GM15510 (cell line): ENCODE data around the gene DPM3.

Source experiments
- POLR2A ChIP-seq: IDR thresholded peaks from 3 replicates; pipeline ENCODE4 v1.6.1; 2011; ENCODE audit warnings: borderline replicate concordance; ENCODE audit not compliant: insufficient read length; ENCODE audit errors: extremely low read depth

The DPM3 gene

DNA sequence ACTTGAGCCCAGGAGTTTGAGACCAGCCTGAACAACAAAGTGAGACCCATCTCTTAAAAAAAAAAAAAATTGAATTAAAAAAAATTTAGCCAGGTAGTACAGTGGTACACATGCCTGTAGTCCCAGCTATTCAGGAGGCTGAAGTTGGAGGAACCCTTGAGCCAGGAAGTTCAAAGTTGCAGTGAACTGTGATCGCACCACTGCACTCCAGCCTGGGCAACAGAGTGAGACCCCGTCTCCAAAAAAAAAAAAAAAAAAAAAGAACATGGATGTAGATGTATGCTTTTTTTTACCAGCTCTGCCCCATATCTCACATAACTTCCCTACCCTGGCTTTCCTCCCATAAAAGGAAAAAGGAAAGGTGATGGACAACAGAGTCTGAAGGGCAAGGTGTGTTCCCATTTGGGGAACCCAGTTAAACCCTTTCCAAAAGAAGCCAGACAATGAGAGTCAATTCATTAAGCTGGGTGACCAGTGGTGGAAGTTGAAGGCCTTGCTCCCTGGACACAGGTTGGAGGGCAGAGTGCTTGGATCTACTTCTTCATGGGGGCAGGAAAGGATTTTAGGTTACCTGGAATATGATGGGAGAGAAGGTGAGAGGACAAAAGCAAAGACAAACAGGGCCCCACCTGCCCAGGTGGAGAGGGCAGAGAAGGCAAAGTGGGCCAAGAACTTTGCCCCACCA, 29.9 kb upstream of the DPM3 start:
- TF ChIP-seq POLR2A = no peak

DNA sequence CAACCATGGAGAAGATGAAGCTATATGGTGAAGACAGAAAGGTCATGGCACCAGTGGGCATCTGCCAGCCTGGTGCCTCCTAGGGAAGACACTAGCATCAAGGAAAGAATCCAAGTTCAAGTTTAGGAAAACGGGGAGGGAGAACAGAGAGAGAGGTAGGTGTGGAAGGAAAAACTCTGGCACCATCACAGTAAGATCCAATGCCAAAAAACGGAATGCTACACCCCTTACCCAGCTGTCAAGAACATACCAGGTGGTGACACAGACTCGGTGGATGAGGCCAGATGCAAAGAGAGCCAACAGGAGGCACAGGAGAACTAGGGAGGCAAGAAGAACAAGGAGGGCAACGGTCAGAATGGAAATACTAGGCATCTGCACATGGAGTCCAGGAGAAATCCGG, 29.2 kb upstream of the DPM3 start:
- TF ChIP-seq POLR2A = no peak

GRCh38 chr1:155168456-155169210, 28.3 kb upstream of the DPM3 start:
- TF ChIP-seq POLR2A = no peak

- TF ChIP-seq POLR2A = no peak
These were observed 27.1 kb upstream of the DPM3 start for GRCh38 chr1:155167166-155168104.

- no peak for TF ChIP-seq POLR2A
These were observed 26.3 kb upstream of the DPM3 start for GRCh38 chr1:155166471-155167165.

DNA sequence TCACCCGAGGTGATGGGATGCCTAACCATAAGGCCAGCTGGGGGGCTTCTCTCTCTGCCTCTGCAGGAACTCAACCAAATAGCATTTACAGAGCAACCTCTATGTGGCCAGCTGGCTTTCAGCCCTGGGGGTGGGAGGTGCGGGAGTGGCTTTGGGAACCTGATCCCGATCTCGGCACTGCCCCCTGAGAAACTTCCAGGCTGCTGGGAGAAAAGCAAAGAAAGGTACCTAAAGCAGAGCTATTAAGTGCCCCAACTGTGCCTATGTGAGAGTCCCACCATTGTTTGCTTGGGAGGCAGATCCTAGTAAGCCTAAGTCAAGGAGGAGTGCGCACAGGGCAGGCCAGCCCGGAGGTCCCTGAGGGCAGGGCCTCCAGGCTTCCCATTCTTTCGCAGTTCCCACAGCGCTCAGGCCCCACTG, 25.7 kb upstream of the DPM3 start:
- no peak for TF ChIP-seq POLR2A

- TF ChIP-seq POLR2A = no peak
These were observed 19.8 kb upstream of the DPM3 start for GRCh38 chr1:155160128-155160527.

DNA sequence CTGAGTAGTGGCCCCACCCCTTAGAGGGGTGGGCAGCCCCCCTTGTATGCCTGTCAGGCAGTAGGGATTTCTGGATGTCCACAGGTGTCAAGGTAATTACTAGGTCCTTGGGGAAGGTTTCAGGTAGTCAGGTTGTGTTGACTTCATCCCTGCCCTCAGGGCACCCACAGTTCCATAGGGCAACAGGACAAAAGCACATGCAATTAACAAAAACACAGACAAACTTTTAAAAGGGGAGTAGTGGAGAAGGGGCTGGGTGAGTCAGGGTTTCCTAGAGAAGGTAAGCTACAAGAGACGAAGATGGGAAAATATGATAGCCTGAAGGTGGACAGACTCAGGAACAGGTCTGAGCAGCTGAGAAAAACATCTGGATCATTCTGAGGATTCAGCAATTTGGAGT, 18.7 kb upstream of the DPM3 start:
- TF ChIP-seq POLR2A = no peak

DNA sequence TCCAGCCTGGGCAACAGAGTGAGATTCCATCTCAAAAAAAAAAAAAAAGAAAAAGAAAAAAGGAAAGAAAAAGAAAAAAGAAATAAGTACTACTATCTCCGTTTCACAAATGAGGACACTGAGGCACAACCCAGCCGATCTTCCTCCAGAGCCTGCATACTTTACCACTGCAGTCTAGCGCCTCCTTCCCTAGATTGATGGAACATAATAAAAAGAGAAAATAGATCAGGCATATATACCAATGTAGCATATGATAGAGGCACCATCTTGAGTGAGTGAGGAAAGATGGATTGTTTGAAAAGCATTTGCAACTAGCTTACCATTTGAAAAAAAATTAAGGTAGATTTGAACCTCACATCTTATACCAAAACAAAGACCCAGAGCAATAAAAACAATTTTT, 5.2 kb upstream of the DPM3 start:
- TF ChIP-seq POLR2A = no peak

DNA sequence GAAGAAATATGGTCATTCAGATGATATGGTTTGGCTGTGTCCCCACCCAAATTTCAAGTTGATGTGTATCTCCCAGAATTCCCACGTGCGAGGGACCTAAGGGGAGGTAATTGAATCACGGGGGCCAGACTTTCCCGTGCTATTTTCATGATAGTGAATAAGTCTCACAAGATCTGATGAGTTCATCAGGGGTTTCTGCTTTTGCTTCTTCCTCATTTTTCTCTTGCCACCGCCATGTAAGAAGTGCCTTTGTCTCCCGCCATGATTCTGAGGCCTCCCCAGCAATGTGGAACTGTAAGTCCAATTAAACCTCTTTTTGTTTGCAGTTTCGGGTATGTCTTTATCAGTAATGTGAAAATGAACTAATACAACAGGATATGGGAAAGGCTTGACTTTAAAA, 1.4 kb upstream of the DPM3 start:
- no peak for TF ChIP-seq POLR2A

DNA sequence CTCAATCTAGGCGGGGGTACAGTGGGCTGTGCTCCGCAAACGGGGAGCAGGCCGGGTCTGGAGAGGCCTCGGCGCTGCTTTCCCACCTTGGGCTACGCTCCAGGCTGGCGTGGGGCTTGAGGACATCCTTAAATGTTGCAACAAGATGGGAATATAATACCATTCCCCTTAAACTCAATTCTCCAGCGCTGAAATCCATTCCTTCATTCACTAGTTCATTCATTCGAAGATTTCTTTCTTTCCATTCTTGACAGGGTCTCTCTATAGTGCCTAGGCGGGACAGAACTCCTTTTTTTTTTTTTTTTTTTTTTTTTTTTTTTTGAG, 261 bp upstream of the DPM3 start:
- TF ChIP-seq POLR2A = no peak

- TF ChIP-seq POLR2A = no peak
These were observed 3.0 kb downstream of the DPM3 start for GRCh38 chr1:155137154-155137949.

GRCh38 chr1:155136748-155137147, 3.6 kb downstream of the DPM3 start:
- no peak for TF ChIP-seq POLR2A
